HG03442 (cell line): ENCODE data around the gene ATAD1.

Experiments used
- ATAC-seq: cut with Tn5 transposase; IDR thresholded peaks from one replicate; pipeline ENCODE4 v1.9.1; 2021; ENCODE audit warnings: mild to moderate bottlenecking, moderate library complexity; ENCODE audit not compliant: unreplicated experiment

The ATAD1 gene

GRCh38 chr10:87720665-87721064, 97.4 kb downstream of the ATAD1 start:
- no peak for ATAC-seq

DNA sequence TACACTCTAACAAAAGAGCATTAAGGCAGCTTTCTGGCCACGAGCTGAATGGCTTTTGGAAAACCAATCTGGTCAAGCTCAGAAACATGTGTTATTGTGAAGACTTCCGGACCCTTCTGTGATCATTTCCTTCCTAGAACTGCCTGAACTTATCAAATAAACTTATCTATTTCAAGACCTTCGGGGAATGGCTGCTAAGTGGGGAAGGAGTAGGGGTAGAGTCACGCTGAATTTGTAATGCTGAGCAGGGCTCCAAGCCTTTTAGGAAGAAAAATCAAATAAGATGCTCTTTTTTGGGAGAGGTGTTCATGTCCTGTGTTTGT, 101.7 kb downstream of the ATAD1 start:
- no peak for ATAC-seq

GRCh38 chr10:87715552-87716347, 102.3 kb downstream of the ATAD1 start:
- no peak for ATAC-seq

- no peak for ATAC-seq
These were observed 104.3 kb downstream of the ATAD1 start for GRCh38 chr10:87713707-87714106.

GRCh38 chr10:87712913-87713616, 105.0 kb downstream of the ATAD1 start:
- ATAC-seq: no peak

GRCh38 chr10:87707254-87707653, 110.8 kb downstream of the ATAD1 start:
- no peak for ATAC-seq

DNA sequence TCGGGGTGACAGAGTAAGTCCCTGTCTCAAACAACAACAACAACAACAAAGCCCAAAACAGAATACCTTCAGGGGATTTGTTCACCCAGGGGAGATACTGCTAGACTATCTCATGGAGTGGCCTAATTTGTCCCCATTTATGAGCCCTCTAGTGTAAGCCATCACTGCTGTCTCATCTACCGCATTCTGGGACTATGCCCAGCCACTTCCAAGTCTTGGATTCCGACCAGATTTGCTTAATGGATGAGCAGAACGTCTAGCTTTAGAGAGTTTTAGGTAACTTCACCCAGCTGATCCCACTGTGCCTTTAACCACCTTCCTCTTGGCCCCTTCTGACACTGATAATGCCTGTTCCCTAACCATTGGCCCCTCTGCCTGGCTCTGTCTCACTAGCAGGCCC, 111.3 kb downstream of the ATAD1 start:
- no peak for ATAC-seq

DNA sequence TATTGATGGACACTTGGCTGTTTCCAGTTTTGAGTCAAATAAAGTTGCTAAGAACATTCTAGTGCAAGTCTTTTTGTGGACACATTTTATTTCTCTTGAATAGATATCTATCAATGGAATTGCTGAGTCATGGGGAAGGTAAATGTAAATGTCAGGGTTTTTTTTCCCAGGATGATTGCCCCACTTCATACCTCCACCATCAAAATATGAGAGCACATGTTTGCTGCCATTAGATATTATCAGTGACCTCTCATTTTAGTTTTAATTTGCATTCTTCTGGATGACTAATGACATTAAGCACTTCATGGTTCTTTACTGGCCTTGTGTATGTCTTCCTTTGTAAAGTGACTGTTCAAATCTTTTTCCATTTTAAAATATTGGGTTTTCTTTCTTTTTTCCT, 112.7 kb downstream of the ATAD1 start:
- no peak for ATAC-seq

GRCh38 chr10:87703771-87704170, 114.3 kb downstream of the ATAD1 start:
- ATAC-seq: no peak

DNA sequence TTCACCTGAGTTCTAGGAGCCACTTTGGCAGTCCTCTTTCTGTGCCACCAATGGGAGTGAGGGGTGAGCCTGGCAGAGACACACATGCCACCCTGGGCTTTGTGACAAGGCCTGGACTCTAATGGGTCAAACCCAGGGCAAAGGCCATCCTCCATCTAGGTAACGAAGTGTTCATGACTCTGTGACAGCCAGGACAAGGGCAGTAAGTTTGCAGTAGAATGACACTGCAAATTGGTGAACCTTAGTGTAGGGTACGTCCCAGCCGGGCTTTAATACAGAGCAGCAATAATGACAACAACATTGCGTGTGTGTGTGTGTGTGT, 115.1 kb downstream of the ATAD1 start:
- ATAC-seq: no peak

GRCh38 chr10:87702260-87702972, 115.6 kb downstream of the ATAD1 start:
- no peak for ATAC-seq
